ENCODE measurements around the gene SLC25A38. TPM values are rescaled to one million over a fixed set of nuclear protein-coding genes. Genes with fewer than 3 reads are reported as not detected.

Gene SLC25A38
- total and polyA plus RNA-seq, 2 donors (not counting 1 experiment from before 2014, with no cell fraction given), result 22.0 to 23.3 TPM

DNA sequence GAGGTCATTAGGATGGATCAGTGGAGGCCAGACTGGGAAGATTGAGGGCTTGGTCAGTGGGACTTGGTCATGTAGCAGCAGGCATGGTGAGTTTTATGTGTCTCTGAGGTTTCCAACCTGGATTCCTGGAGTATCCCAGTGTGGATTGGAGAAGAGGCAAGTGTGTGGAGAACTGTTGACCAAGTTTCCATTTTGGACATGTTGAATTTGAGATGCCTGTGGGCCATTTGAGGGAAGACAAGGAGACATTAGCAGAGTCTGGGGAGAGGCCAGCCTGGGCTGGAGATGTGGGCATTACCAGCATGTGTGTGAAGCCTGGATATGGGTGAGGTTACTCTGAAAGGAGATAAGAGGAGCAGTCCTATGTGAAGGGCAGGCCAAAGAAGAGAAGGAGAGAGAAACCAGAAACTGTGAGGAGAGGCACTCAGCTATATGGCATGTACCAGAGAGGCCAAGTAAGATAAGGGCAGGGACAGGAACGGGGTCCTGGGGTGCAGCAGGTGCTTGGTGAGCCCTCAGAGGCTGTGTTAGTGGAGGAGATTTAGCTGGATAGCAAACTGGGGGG is 4.3 kb downstream of the SLC25A38 start:
- Histone ChIP-seq H3K27ac (ENCODE audit: insufficient read depth, low read length) (no peak overlapping the region), H3K4me2 (ENCODE audit: extremely low read depth, insufficient read depth, low read length) (no peak overlapping the region), H3K9me3 (ENCODE audit: control insufficient read depth, insufficient read depth, low read depth, low read length) (no peaks in the 10 kb centered on the region), H2AFZ (ENCODE audit: low read length) (no peak overlapping the region), H3K27me3 (ENCODE audit: control insufficient read depth, insufficient read depth, low read length) (no peaks in the 10 kb centered on the region), H4K20me1 (ENCODE audit: control insufficient read depth, extremely low read depth, insufficient read depth, low read length) (no peaks in the 10 kb centered on the region), H3K4me3 (replicated peaks in 1 of 4; ENCODE audit: control extremely low read depth in 1 of 4, insufficient read depth in 1 of 4, low read depth in 3 of 4, low read length in 4 of 4) (no peak overlapping the region), H3K79me2 (ENCODE audit: control insufficient read depth, insufficient read depth, low read length) (peaks cover 46% of the 10 kb centered on the region), H3K9ac (ENCODE audit: insufficient read depth, low read length) (no peak overlapping the region), H3K36me3 (ENCODE audit: control insufficient read depth, insufficient read depth, low read length) (peaks cover 8% of the 10 kb centered on the region), H3K4me1 (ENCODE audit: control insufficient read depth, extremely low read depth, insufficient read depth, low read length) (peaks cover 1% of the 10 kb centered on the region)
- DNase-seq (ENCODE audit: low read depth in 2 of 2), result no peak
- TF ChIP-seq, protein P1, sequence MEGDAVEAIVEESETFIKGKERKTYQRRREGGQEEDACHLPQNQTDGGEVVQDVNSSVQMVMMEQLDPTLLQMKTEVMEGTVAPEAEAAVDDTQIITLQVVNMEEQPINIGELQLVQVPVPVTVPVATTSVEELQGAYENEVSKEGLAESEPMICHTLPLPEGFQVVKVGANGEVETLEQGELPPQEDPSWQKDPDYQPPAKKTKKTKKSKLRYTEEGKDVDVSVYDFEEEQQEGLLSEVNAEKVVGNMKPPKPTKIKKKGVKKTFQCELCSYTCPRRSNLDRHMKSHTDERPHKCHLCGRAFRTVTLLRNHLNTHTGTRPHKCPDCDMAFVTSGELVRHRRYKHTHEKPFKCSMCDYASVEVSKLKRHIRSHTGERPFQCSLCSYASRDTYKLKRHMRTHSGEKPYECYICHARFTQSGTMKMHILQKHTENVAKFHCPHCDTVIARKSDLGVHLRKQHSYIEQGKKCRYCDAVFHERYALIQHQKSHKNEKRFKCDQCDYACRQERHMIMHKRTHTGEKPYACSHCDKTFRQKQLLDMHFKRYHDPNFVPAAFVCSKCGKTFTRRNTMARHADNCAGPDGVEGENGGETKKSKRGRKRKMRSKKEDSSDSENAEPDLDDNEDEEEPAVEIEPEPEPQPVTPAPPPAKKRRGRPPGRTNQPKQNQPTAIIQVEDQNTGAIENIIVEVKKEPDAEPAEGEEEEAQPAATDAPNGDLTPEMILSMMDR (conservative IDR thresholded peaks at IDR 0.05 in 1 of 2, IDR thresholded peaks at IDR 0.05 in 1 of 2; ENCODE audit: low read depth in 1 of 2, low read length in 2 of 2), result no peak
- TF ChIP-seq EZH2 (IDR thresholded peaks at IDR 0.05; ENCODE audit: low read length, missing control alignments), result no peak

DNA sequence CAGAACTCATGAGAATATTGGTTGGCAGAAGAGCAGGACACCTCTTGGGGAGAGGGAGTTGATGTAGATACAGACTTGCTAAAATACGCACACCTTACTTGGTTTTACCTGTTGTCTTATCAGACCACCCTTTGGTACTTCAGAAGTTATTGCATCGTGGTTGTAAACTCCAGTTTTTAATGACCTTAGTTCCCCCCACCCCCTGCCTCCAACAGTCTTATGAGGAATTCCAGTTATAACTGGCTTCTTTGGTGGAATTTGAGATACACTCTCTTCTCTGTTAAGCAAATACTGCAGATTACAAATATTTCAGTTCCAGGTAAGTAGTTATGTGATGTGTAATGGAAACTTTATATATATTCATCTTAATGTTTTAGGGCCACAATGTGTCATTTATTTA is 5.0 kb downstream of the SLC25A38 start:
- DNase-seq (ENCODE audit: low read depth in 2 of 2), result no peak
- H3K4me1 ChIP-seq (ENCODE audit: control insufficient read depth, extremely low read depth, insufficient read depth, low read length), result no peaks in the 10 kb centered on the region
- no peak overlapping the region for H3K9ac ChIP-seq (ENCODE audit: insufficient read depth, low read length)
- peaks cover 46% of the 10 kb centered on the region for H3K79me2 ChIP-seq (ENCODE audit: control insufficient read depth, insufficient read depth, low read length)
- no peak overlapping the region for H3K4me3 ChIP-seq (replicated peaks in 1 of 4; ENCODE audit: control extremely low read depth in 1 of 4, insufficient read depth in 1 of 4, low read depth in 3 of 4, low read length in 4 of 4)
- H2AFZ ChIP-seq (ENCODE audit: low read length), result no peak overlapping the region
- H3K27me3 ChIP-seq (ENCODE audit: control insufficient read depth, insufficient read depth, low read length), result no peaks in the 10 kb centered on the region
- no peaks in the 10 kb centered on the region for H4K20me1 ChIP-seq (ENCODE audit: control insufficient read depth, extremely low read depth, insufficient read depth, low read length)
- no peak for TF ChIP-seq EZH2 (IDR thresholded peaks at IDR 0.05; ENCODE audit: low read length, missing control alignments)
- TF ChIP-seq, protein P1 (conservative IDR thresholded peaks at IDR 0.05 in 1 of 2, IDR thresholded peaks at IDR 0.05 in 1 of 2; ENCODE audit: low read depth in 1 of 2, low read length in 2 of 2), result no peak
- peaks cover 8% of the 10 kb centered on the region for H3K36me3 ChIP-seq (ENCODE audit: control insufficient read depth, insufficient read depth, low read length)
- no peak overlapping the region for H3K4me2 ChIP-seq (ENCODE audit: extremely low read depth, insufficient read depth, low read length)
- no peak overlapping the region for H3K27ac ChIP-seq (ENCODE audit: insufficient read depth, low read length)
- no peaks in the 10 kb centered on the region for H3K9me3 ChIP-seq (ENCODE audit: control insufficient read depth, insufficient read depth, low read depth, low read length)

DNA sequence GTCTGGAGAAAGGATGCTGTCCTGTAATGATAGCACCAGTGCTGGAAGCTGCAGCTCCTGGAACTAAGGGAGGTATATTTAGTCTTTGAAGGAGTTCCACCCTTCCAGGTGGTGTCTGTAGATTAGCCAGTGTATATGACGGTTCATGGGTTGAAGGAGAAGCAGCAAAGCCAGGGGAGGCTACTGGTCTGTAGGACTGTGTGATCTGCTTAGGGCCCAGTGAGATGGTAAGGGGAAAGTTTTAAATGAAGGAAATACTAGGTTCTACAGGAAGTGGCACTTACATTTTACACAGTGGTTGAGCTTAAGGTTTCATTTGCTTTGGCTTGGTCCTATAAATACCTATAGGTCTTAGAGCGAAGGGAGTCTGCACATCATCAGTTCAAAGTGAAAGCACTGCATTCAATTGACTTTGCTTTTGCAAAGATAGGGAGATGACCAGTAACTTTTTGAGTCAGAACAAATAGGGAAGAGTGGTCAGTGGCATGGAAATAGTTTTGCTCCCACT is 5.6 kb downstream of the SLC25A38 start:
- H3K27me3 ChIP-seq (ENCODE audit: control insufficient read depth, insufficient read depth, low read length), result no peaks in the 10 kb centered on the region
- no peak overlapping the region for H3K4me2 ChIP-seq (ENCODE audit: extremely low read depth, insufficient read depth, low read length)
- H3K79me2 ChIP-seq (ENCODE audit: control insufficient read depth, insufficient read depth, low read length), result peaks cover 46% of the 10 kb centered on the region
- H3K27ac ChIP-seq (ENCODE audit: insufficient read depth, low read length), result no peak overlapping the region
- no peaks in the 10 kb centered on the region for H4K20me1 ChIP-seq (ENCODE audit: control insufficient read depth, extremely low read depth, insufficient read depth, low read length)
- TF ChIP-seq, protein P1 (conservative IDR thresholded peaks at IDR 0.05 in 1 of 2, IDR thresholded peaks at IDR 0.05 in 1 of 2; ENCODE audit: low read depth in 1 of 2, low read length in 2 of 2), result no peak
- no peak for TF ChIP-seq EZH2 (IDR thresholded peaks at IDR 0.05; ENCODE audit: low read length, missing control alignments)
- H3K9ac ChIP-seq (ENCODE audit: insufficient read depth, low read length), result no peak overlapping the region
- no peaks in the 10 kb centered on the region for H3K4me1 ChIP-seq (ENCODE audit: control insufficient read depth, extremely low read depth, insufficient read depth, low read length)
- no peak overlapping the region for H3K4me3 ChIP-seq (replicated peaks in 1 of 4; ENCODE audit: control extremely low read depth in 1 of 4, insufficient read depth in 1 of 4, low read depth in 3 of 4, low read length in 4 of 4)
- H2AFZ ChIP-seq (ENCODE audit: low read length), result no peak overlapping the region
- DNase-seq (ENCODE audit: low read depth in 2 of 2), result no peak
- H3K9me3 ChIP-seq (ENCODE audit: control insufficient read depth, insufficient read depth, low read depth, low read length), result no peaks in the 10 kb centered on the region
- peaks cover 8% of the 10 kb centered on the region for H3K36me3 ChIP-seq (ENCODE audit: control insufficient read depth, insufficient read depth, low read length)
